ENCODE measurements around the gene NTM.

- TF ChIP-seq CTCF (conservative IDR thresholded peaks at IDR 0.05 in 1 of 2, IDR thresholded peaks at IDR 0.05 in 1 of 2; ENCODE audit: low read depth in 1 of 2, low read length in 2 of 2) = no peak
- TF ChIP-seq EZH2 (IDR thresholded peaks at IDR 0.05; ENCODE audit: low read length, missing control alignments) = no peak
Measured at GRCh38 chr11:131510662-131511061, 140.2 kb downstream of the NTM start.
